ENCODE data around the gene POU2AF3.

POU2AF3 gene

DNA sequence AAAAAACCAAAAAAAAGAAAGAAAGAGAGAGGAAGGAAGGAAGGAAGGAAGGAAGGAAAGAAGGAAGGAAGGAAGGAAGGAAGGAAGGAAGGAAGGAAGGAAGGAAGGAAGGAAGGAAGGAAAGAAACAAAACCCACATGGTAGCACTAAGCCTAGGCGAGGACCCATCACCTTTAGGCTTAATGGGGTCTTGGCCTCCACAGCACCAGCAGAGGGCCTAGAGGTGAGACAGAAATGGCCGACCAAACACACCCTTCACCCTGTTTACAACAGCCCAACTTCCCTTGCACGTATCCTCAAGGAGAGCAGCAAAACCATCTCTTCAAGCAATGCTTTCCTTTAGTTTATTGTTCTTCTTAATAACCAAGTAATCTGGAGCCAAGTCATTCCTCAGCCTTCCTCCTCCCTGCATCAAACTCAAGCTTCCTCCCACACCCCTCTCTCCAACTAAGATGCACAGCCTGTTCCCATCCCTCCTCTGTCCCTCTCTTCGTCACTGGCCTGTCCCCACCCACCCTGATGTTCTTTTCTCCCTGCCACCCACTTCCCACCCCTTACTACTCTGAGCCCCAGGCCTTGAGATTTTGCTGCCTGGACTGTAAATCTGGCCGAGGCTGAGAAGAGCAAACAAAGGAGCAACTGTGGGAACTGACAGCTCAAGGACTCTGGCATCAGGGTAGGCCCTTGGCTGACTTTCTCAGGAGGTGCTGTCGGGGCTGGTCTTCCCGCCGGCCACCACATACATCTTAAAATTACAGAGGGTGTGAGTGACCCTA lies 54.8 kb downstream of the POU2AF3 start:
- DNase-seq (ENCODE audit: low read depth), result no peak

- DNase-seq (ENCODE audit: low read depth), result no peak
These were observed 55.6 kb downstream of the POU2AF3 start for GRCh38 chr11:111353776-111354600.

DNA sequence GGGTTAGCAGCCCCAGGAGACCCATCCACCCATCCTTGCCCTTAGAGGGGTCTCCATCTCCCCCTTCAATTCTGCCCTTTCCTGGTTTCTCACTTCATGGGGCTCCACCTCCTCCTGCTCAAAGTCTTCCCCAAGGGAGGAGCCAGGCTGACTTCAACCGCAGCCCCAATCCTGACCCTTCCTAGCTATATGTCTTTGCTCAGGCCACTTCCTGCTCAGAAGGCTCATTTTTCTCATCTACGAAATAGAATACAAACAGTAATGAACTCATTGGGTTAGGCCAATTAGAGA lies 56.2 kb downstream of the POU2AF3 start:
- DNase-seq (ENCODE audit: low read depth), result no peak

DNA sequence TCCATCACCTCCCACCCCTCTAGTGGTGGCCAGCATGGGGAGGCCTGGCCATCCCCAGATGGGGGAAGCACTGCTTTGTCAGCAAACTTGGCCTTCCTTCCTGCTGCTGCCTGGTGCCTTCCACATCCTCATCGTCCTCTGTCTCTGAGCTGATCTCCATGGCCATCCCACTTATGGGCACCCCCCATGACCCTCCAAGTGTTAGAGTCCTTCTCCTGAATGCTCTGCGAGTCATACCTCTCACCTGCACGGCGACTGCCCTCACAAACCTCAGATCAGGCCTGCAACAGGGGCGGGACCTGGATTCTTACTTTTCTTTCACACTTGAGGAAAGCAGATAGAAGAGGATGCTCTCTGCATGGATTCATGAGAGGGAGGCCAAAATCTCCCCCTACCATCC lies 56.8 kb downstream of the POU2AF3 start:
- DNase-seq (ENCODE audit: low read depth), result no peak

- DNase-seq (ENCODE audit: low read depth), result no peak
These were observed 57.8 kb downstream of the POU2AF3 start for GRCh38 chr11:111355956-111356659.

GRCh38 chr11:111356660-111357048 lies 58.3 kb downstream of the POU2AF3 start:
- DNase-seq (ENCODE audit: low read depth), result no peak

DNA sequence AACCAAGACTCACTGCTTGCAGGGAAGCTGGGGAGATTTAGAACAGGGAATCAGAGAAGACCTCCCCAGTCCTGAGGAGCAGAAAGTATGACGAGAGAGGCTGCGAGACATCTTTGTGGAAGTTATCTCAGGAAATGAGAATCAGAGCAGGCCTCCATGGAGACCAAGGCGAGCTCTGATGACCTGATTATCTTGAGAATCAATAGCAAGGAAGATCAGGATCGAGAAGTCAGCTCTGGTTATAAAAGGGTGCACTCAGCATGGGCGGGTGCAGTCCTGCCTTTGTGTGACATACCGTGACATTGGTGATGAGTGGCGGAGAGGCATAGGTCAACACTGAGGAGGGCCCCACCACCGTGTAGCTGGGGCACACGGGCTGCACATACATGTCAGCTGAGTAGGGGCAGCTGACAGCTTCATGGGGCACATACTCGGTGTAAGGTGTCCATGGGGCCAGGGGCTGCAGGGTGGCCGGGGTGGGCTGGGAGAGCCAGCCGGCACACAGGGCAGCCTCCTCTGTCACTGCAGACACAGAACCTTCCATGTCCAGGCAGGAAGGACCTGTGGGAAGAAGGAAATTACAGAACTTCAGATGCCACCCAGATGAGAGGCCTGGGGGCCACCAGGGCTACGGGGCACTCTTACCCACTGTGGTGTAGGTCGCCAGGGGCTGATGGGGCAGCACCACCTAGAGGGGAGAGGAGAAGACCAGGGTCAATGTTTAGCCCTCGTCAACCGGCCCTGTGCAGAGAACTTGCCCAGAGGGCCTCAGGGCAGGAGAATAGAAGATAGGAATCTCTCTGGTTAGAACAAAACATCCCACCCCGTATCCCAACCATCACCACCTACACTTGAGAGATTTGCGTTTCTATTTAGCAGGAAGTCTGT lies 59.0 kb downstream of the POU2AF3 start:
- no peak for DNase-seq (ENCODE audit: low read depth)
